CD4-positive, alpha-beta T cell treated with Interleukin-1 beta for 1 hour (primary cell): ENCODE measurements around the gene GLRA1.
"Not testable (repeated sequence)": the region's sequence is repeated elsewhere in the genome, so short reads cannot be mapped to it uniquely, and the experiment has no call there.

Source experiments
- DNase-seq, 2 donors: peaks; one replicate each; pipeline ENCODE4 v3.0.0-alpha.2; 2020 to 2022

Gene GLRA1

DNA sequence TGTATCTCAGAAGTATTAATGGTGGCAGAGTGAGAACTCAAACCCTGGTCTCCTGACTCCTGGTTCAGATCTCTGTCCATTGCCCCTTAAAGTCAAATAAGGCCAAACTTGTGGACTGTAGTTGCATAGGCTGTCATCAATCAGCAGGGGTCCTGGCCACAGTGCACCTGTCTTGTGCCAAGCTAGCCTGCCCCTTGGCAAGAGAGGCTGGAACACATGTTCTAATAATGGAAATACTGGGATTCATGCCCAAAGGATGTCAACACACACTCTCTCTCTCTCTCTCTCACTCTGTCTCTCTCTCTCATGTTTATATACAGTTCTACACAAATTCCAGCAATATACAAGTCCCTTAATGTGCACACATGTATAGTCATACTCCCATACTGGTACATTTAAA, 44.3 kb downstream of the GLRA1 start:
- no peak for DNase-seq

DNA sequence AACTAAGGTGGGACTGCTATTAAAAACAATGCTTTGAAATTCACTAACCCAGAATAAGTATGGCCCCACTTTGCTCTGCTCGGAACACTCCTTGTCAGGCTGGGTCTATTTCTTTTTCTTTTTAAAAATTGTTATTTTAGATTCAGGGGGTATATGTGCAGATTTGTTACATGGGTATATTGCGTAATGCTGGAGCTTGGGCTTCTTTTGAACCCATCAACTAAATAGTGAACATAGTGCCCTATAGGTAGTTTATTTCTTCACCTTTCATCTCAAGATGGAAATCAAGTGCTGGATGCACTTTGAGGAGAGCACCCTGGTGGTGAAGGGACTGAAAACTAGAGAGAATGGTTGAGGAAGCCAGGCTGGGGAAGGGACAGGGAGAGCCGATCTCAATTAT, 51.0 kb downstream of the GLRA1 start:
- DNase-seq, result no peak

DNA sequence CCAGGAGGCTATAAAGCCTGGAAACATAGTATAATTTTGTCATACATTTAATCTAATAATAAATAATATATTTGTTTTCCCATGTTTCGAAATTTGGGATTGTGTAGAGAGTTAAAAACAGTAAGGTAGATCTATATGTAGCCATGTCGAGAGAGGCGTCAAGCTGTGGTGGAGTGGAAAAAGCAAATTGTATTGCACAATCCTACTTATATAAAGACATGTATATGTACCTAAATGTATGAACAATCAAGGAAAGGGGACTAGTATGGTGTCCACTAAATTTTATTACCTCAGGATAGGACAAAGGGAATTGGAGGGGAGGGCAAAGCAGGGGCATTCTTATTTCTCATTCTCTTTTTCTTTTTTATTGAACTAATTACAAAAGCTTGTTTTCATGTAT, 52.0 kb downstream of the GLRA1 start:
- no peak for DNase-seq

DNA sequence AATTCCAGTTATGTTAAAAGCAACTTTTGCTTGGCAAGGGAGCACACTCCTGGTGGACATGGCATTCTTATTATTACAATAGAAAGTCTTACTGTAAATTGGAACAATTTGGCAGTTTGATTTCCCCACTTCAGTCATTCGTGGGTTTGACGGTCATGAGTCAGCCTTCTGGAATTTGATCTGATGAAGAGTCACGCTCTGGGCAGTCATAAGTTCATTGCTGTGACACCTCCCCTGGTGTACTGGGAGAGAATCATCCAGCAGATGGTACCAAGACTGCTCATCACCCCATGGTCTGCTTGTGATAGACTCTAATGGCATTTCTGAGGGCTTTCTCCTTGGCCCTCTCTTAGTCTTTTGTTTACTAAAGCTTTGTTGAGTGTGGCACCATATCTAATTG, 53.8 kb downstream of the GLRA1 start:
- DNase-seq, result no peak

DNA sequence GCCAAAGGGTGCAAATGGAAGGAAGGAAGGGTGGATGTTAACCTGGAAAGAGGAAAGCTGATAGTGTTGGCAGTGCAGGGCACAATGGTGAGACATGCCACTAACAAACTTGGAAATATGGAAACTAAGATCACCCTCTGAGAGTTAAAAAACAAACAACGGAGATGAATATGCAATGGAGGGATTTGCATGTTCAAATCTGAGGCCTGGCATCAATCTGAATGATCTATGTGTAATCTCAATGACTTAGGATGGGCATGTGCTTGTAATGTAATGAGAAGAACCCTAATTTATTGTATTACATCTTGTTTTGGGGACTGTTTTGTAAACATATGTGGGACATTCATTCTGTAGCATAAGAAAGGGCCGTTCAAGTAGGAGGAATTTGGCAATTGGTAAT, 54.4 kb downstream of the GLRA1 start:
- DNase-seq, result no peak

DNA sequence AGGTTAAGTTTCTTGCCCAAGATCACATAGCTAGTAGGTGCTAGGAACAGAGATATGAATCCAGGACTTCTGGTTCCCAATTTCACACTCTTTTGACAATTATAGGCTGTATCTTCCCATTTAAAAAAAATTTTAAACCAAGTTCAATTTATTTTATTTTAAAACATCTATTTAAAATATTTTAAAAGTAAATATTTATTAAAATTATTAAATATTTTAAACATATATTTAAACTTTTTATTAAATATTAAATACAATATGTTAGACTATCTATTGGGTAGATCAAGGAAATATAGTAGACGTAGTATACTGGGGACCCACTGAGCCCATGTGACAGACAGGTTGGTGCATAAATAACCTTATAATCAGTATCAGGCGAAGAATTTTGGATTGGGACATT, 54.8 kb downstream of the GLRA1 start:
- DNase-seq, result no peak

DNA sequence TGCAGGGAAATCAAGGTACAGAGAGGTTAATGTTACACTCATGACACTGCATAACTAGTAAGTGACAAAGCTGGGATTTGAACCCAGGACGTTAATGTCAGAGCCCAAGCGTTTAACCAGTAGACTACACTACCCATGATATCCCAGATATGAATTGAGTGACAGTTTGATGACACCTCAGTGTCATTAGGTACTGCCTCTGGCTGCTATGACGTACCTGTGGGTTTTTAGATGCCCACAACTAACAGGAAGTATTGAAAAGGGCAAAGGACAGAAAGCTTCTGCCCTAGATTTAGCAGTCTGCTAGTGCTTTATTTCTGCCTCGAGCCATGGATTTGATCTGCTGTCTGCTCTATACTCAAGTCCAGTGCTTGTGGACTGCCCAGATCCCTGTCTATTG, 56.2 kb downstream of the GLRA1 start:
- peak in 1 of 2 donors; percentile 53 for DNase-seq

DNA sequence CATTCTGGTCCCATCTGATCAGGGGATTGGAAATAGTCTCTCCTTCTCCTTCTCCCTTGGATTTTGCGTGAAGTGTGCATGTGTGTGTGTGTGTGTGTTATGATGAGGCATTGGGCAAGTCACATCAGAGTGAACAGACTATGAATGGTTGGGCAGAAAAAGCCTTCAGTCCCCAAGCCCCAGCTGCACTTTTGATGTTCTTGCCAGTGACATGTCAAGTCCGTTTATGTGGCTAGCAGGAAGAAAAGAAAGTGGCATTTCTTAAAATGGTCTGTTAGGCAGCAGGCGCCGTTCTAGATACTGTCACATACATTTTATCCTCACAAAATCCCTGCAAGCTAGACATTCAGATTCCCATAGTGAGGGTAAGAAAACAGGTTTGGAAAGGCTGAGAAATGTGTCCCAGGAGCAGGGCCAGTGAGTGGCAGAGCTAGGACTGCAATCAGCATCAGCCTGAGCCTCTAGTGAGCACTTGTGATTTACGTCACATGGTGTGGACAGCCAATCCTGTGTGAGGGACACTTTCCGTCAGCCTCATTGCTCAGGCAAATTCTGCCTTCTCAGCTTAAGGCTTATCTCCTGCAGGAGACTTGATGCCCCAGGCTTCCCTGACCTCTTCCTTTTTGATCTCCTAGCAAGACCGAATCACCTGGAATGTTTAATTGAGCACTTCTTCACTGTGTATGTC, 60.4 kb downstream of the GLRA1 start:
- DNase-seq, result no peak

DNA sequence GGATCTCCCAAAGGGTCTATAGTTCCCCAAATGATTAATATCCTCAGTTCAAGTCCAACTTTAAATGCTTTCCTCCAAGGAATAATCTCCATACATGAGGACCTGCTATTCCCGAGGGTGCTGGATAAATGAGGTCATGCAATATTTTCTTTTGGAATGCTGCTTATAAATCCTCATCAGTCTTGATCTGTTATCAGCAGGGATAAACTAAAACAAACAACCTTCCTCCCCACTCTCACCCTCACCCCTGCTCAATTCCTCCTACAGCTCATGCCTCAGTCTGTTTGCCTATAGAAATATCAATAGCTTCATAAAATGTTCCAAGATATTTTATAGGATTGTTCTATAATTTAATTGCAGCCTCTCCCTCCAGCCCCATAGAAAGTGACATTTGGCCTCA, 61.1 kb downstream of the GLRA1 start:
- no peak for DNase-seq

DNA sequence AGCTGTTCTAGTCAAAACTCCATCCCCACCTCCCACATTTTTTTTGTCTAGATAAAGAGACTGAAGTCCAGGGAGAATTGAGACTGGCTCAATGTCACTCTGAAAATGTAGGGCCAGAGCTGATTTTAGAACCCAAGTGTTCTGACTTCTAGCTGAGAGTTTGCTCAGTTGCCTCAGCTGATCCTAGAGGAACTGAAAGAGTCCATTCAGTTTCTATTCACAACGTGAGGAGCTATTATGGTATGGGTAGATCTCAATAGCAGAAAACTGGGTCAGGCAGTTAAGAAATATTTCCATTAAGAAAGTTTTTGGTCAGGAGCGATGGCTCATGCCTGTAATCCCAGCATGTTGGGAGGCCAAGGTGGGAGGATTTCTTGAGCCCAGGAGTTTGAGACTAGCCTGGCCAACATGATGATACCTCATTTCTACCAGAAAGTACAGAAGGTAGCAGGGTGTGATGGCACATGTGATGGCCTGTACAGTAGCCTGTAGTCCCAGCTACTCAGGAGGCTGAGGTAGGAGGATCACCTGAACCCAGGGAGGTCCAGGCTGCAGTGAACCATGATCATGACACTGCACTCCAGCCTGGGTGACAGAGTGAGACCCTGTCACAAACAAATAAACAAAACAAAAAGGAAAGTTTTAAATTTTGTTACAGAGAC, 61.7 kb downstream of the GLRA1 start:
- no peak for DNase-seq

DNA sequence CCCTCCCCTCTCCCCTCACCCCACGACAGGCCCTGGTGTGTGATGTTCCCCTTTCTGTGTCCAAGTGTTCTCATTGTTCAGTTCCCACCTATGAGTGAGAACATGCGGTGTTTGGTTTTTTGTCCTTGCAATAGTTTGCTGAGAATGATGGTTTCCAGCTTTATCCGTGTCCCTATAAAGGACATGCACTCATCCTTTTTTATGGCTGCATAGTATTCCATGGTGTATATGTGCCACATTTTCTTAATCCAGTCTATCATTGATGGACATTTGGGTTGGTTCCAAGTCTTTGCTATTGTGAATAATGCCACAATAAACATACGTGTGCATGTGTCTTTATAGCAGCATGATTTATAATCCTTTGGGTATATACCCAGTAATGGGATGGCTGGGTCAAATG, 63.8 kb downstream of the GLRA1 start:
- DNase-seq, result not testable (repeated sequence)

DNA sequence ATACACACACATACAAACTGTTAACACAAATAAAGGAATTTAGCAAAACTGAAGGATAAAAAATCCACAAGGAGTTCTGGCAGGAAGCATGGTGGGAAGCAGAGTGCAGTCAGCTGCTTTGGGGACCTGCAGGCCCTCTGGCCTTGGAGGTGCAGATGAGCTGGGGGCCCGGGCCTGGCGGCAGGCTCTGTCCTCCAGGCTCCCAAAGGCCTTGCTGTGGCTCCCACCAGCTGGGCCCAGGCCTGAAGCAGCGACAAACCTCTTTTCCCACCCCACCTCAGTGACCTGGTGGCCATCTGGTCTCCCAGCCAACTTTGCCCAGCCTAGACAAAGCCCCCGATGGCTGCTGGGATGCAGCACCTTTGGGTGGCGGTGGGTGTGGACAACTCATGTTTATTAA, 67.8 kb downstream of the GLRA1 start:
- DNase-seq, result no peak

DNA sequence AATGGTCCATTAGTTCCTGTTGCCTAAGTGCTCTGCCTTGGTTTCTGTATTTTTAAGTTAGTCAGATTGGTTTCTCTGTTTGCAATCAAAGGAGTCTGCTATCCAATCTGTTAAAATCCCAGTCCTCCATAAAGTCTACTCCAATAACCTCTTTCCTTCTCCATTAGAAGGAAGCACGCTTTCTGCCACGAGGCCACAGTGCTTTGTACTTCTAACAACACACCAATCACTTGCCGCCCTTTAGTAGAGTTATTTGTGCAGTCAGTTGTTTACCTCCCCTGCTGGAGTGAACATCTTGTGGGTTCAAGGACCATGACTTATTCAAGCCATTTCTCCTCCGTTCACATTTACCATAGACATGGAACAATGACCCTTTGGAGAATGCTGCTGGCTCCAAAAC, 69.0 kb downstream of the GLRA1 start:
- no peak for DNase-seq

DNA sequence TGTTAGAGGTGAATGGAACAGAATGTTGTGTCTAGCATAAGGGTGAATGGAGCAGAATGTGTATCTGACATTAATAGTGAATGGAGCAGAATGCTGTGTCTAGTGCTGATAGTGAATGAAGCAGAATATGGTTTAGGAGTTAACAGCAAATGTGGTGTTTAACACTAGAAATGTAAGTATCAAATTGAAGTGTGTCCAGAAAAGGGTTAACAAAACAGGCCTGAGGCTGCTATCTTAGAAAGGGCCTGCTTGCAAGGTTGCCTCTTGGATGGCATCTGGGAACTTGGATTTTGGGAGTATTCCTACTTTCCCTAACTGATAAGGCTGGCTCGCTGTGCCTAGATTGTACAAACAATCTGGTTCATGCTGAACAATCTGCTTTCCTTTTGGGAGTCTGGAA, 76.8 kb downstream of the GLRA1 start:
- no peak for DNase-seq

DNA sequence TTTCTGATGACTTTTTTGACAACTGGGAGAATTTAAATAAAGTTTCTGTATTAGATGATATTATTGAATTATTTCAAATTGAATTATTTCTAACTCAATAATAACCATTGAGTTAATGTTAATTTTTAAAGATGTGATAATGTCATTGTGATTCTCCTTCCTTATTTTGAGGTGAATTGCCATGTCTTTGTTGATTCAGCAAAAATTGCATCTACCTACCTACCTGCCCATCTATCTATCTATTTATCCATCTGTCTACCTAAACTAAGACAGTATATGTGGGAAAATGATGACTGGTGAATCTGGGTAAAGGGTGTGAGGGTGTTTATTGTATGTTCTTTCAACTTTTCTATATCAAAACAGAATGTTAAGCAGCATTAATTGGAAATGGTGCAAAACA, 77.9 kb downstream of the GLRA1 start:
- DNase-seq, result no peak

DNA sequence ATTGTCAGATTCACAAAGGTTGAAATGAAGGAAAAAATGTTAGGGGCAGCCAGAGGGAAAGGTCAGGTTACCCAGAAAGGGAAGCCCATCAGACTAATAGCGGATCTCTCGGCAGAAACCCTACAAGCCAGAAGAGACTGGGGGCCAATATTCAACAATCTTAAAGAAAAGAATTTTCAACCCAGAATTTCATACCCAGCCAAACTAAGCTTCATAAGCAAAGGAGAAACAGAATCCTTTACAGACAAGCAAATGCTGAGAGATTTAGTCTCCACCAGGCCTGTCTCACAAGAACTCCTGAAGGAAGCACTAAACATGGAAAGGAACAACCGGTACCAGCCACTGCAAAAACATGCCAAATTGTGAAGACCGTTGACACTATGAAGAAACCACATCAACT, 91.8 kb downstream of the GLRA1 start:
- not testable (repeated sequence) for DNase-seq

DNA sequence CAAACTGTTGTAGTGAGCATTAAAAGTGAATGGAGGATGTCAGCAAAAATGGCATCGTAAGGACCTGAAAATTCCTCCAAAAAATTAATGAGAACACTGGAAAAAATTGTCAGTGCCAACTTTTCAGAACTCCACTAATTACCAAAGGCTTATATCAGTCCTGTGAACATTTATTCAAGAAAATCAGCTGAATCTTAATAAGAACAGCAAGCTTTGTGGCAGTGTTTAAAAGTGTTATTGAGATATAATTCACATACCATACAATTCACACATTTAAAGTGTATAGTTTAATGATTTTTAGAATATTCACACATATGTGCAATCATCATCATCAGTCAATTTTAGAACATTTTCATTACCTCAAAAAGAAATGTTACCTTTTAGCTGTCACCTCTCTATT, 95.3 kb downstream of the GLRA1 start:
- no peak for DNase-seq

DNA sequence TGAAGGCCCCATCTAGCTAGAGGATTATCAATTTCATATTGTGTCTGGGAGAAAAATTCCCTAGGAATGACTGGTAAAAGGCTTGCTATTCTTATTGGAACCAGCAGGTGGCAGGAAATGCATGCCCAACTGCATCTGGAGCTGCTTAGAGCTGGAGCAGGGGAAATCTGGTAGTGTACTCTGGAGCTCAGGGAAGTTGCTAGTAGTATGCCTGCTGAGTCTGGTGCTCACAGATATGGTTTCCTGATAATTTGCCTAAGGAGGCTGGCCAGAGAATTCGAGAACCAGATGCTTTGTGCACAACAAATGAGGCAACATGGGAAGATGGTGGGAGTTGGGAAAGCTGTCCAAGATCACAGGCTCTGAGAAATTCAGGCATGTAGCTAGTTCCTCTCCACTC, 99.2 kb downstream of the GLRA1 start:
- peak; percentile 17 to 53 for DNase-seq

DNA sequence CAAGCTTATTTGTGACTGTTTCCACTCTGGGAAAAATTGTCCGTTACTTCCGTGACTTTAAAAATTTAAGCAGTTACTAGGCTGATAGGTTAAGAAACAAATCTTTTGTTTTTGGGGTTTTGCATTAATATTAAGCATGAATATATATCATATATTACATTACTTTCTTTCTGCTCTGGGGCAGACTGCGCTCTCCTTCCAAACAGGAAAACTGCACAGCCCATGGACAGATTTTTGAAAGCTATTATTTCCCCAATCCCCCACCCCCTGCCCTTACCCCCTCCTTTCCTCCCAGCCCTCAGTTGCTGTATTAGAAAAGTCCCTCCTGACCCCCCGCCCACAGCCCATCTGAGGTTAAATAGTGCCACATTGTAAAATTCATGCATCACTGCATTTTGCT, 102.5 kb downstream of the GLRA1 start:
- DNase-seq, result no peak

DNA sequence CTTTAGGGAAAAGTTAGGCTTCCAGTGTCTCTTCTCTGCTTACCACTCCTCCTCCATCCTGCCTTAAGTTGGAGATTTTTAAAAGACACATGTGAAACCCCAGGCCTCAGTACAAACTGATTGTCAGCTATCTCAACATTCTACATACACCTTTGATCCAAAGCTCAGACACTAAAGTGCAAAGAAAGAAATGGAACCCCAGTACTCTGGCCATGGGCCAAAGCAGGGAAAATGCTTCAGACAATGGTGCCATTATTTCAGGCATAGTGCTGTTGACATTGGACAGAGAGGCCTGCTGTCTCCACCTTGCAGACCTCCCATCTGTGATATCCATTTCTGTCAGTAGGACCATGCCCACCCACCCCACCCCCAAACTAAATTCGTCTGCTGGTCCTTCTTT, 103.7 kb downstream of the GLRA1 start:
- no peak for DNase-seq

DNA sequence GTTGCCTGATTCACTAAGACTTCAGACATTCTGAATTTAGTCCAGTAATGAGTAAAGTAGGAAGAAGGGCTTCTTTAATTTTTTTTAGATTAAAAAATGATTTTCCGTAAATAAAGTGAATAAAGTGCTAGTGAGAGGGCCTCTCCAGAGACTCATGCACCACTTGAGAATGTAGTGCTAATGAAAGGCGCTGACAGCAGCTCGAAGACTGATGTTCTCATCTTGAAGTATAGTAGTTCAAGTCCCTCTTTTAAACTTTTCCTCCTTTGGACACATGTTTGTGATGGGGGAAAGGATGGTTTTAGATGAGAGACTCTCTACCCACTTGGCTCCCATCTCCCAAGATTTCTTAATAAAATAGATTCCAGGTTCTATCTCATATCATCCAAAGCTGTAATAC, 104.4 kb downstream of the GLRA1 start:
- no peak for DNase-seq

DNA sequence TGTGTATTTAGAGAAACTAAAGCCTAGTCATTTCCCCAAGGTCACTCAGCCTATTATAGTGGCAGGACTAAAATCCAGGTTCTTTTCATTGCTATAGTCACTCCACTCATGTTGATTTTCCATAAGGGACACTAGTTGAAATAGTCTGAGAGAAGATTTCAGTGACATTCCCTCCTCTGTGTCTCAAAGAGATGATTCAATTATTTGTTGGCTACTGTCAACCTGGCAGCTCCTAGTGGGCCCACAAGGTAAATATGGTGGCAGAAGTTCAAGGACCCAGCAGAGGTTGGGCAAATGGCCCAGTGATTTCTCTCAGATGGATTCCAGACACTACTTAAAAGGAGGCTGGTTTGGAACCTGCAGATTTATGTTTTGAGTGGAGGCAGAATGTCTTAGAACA, 104.8 kb downstream of the GLRA1 start:
- DNase-seq, result no peak

DNA sequence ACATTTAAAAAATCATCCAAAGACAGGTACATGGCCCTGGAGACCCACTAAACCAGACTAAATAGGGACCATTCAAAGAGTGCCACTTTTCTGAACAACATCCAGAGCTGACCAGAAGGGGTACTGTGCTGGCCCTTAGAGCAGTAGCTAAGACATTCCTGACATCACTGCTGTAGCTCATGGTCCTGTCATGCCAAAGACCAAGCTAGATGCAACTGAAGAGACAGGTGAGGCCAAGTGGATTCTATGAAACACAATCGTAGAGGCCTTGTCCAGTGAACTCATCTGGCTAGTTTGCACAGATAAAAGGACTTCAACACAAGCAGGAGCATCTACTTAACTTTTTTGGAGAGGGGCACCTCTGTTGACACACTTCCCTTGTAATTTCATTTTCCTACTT, 109.6 kb downstream of the GLRA1 start:
- DNase-seq, result no peak

DNA sequence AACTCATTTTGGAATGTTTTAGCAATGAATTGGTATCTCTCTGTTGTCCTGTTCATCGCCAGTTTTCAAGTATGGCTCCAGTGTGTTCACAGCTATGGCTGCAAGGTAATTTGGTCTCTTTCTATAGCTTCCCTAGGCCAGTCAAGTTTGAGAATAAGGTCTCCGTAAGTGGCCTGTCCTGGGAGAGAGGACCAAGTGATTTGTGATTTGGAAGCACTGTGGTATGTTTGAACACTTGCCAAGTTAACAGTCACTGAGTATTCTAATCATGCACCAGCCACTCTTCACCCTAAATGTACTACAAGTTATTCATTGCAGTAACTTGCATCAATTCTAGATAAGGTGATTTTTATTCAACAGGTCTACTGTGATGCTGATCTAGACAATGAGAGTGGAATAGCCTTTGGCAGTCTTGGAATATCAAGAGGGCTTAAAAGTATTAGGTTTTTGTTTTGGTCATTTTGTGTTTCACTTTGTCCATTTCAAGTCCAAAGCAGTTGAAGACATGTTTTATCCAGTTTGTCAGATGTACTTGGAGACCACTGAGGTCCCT, 111.8 kb downstream of the GLRA1 start:
- no peak for DNase-seq
